ENCODE data around the gene NTNG1. TPM values are rescaled to one million over a fixed set of nuclear protein-coding genes. Genes with fewer than 3 reads are reported as not detected.

The NTNG1 gene
- total RNA-seq, 1 donor from 2014 or later: 3.2 TPM

- Mint-ChIP-seq H3K9me3 (ENCODE audit: unreplicated experiment) (no peaks in the 10 kb centered on the region), H3K4me3 (ENCODE audit: unreplicated experiment) (no peak overlapping the region), H3K4me1 (ENCODE audit: unreplicated experiment) (no peaks in the 10 kb centered on the region), H3K36me3 (ENCODE audit: low read depth, unreplicated experiment) (no peaks in the 10 kb centered on the region), H3K27ac (ENCODE audit: unreplicated experiment) (no peak overlapping the region), H3K27me3 (ENCODE audit: unreplicated experiment) (no peaks in the 10 kb centered on the region)
- TF ChIP-seq, protein P1, sequence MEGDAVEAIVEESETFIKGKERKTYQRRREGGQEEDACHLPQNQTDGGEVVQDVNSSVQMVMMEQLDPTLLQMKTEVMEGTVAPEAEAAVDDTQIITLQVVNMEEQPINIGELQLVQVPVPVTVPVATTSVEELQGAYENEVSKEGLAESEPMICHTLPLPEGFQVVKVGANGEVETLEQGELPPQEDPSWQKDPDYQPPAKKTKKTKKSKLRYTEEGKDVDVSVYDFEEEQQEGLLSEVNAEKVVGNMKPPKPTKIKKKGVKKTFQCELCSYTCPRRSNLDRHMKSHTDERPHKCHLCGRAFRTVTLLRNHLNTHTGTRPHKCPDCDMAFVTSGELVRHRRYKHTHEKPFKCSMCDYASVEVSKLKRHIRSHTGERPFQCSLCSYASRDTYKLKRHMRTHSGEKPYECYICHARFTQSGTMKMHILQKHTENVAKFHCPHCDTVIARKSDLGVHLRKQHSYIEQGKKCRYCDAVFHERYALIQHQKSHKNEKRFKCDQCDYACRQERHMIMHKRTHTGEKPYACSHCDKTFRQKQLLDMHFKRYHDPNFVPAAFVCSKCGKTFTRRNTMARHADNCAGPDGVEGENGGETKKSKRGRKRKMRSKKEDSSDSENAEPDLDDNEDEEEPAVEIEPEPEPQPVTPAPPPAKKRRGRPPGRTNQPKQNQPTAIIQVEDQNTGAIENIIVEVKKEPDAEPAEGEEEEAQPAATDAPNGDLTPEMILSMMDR (IDR thresholded peaks at IDR 0.05; ENCODE audit: unreplicated experiment): no peak
- DNase-seq (ENCODE audit: low spot score): no peak
These were observed 79.2 kb downstream of the NTNG1 start for GRCh38 chr1:107220036-107220435.

DNA sequence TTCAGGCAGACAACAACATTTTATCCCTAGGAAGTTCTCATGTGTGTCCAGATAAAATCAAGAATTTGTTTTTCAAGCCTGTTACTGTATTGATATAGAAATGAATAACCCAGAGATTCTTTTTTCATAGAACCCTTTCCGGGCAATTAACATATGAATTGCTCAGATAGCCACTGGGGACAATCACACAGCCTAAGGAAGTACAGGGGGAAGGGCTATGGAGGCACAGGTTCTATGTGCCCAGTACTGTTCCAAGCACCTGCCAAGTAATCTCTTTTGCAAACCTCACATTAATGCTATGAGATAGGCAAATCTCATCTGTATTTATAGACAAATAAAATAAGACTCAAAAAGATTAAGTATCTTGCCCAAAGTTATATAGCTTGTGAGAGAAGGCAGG, 84.9 kb downstream of the NTNG1 start:
- DNase-seq (ENCODE audit: low spot score): no peak
- H3K36me3 Mint-ChIP-seq (ENCODE audit: low read depth, unreplicated experiment): no peaks in the 10 kb centered on the region
- peaks cover 2% of the 10 kb centered on the region for H3K4me1 Mint-ChIP-seq (ENCODE audit: unreplicated experiment)
- TF ChIP-seq, protein P1 (IDR thresholded peaks at IDR 0.05; ENCODE audit: unreplicated experiment): no peak
- H3K9me3 Mint-ChIP-seq (ENCODE audit: unreplicated experiment): no peaks in the 10 kb centered on the region
- no peaks in the 10 kb centered on the region for H3K27me3 Mint-ChIP-seq (ENCODE audit: unreplicated experiment)
- H3K27ac Mint-ChIP-seq (ENCODE audit: unreplicated experiment): no peak overlapping the region
- no peak overlapping the region for H3K4me3 Mint-ChIP-seq (ENCODE audit: unreplicated experiment)

GRCh38 chr1:107228704-107229371, 88.0 kb downstream of the NTNG1 start:
- H3K4me3 Mint-ChIP-seq (ENCODE audit: unreplicated experiment): no peak overlapping the region
- no peaks in the 10 kb centered on the region for H3K9me3 Mint-ChIP-seq (ENCODE audit: unreplicated experiment)

DNA sequence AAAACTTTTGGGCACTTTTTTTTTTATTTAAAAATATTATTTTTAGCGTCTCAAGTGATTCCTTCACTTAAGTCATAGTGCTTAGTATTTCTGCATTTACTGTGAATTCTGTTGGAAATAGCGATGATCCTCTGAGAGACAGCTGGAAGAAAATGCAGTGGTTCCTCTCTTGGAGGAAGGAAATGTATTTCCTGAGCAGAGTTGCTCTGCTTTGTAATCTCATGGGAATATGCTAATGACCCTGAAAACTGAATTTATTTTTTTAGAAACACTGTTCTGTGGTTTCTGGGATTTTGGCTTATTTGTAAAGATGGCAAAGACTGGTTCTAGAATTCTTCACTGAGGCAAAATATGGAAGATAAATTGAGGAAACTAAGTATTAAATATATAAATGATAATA, 88.9 kb downstream of the NTNG1 start:
- no peaks in the 10 kb centered on the region for H3K36me3 Mint-ChIP-seq (ENCODE audit: low read depth, unreplicated experiment)
- no peaks in the 10 kb centered on the region for H3K27me3 Mint-ChIP-seq (ENCODE audit: unreplicated experiment)
- no peak overlapping the region for H3K27ac Mint-ChIP-seq (ENCODE audit: unreplicated experiment)
- H3K9me3 Mint-ChIP-seq (ENCODE audit: unreplicated experiment): no peaks in the 10 kb centered on the region
- DNase-seq (ENCODE audit: low spot score): no peak
- TF ChIP-seq, protein P1 (IDR thresholded peaks at IDR 0.05; ENCODE audit: unreplicated experiment): no peak
- peaks cover 2% of the 10 kb centered on the region for H3K4me1 Mint-ChIP-seq (ENCODE audit: unreplicated experiment)
- H3K4me3 Mint-ChIP-seq (ENCODE audit: unreplicated experiment): no peak overlapping the region

More at GRCh38 chr1:107228704-107229371, 88.0 kb downstream of the NTNG1 start:
- TF ChIP-seq, protein P1 (IDR thresholded peaks at IDR 0.05; ENCODE audit: unreplicated experiment): no peak
- Mint-ChIP-seq H3K4me1 (ENCODE audit: unreplicated experiment) (peaks cover 2% of the 10 kb centered on the region), H3K36me3 (ENCODE audit: low read depth, unreplicated experiment) (no peaks in the 10 kb centered on the region), H3K27ac (ENCODE audit: unreplicated experiment) (no peak overlapping the region), H3K27me3 (ENCODE audit: unreplicated experiment) (no peaks in the 10 kb centered on the region)
- no peak for DNase-seq (ENCODE audit: low spot score)

DNA sequence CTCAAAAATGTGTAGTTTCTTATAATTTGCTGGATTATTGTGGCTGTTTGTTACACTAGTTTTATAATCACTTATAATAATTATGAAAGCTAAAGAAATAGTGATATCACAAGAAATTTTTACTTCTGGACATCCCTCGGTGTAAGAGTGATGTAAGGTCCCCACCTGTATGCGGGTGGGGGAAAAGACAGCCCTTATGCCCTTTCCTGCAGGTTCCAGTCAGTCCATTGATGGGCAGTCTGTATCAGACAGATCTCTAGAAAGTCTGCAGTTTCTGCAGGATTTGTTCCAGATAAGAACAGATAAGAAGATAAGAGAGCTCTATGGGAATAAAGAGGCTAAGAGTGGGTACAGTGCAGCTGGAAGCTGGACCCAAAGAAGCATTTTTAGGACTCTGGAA, 89.3 kb downstream of the NTNG1 start:
- Mint-ChIP-seq H3K27ac (ENCODE audit: unreplicated experiment) (no peak overlapping the region), H3K9me3 (ENCODE audit: unreplicated experiment) (no peaks in the 10 kb centered on the region), H3K4me3 (ENCODE audit: unreplicated experiment) (no peak overlapping the region), H3K36me3 (ENCODE audit: low read depth, unreplicated experiment) (no peaks in the 10 kb centered on the region), H3K4me1 (ENCODE audit: unreplicated experiment) (peaks cover 2% of the 10 kb centered on the region), H3K27me3 (ENCODE audit: unreplicated experiment) (no peaks in the 10 kb centered on the region)
- TF ChIP-seq, protein P1 (IDR thresholded peaks at IDR 0.05; ENCODE audit: unreplicated experiment): no peak
- no peak for DNase-seq (ENCODE audit: low spot score)
